NT2/D1 (cell line): ENCODE results near the gene SINHCAF.

ENCODE experiments used
- YY1 ChIP-seq: IDR thresholded peaks from 2 replicates; pipeline ENCODE4 v1.6.1; 2011; ENCODE audit not compliant: insufficient read length, insufficient read depth
- ZNF274 ChIP-seq: IDR thresholded peaks from 2 replicates; pipeline ENCODE4 v1.6.1; 2011; ENCODE audit warnings: mild to moderate bottlenecking, low read depth, low read length

DNA sequence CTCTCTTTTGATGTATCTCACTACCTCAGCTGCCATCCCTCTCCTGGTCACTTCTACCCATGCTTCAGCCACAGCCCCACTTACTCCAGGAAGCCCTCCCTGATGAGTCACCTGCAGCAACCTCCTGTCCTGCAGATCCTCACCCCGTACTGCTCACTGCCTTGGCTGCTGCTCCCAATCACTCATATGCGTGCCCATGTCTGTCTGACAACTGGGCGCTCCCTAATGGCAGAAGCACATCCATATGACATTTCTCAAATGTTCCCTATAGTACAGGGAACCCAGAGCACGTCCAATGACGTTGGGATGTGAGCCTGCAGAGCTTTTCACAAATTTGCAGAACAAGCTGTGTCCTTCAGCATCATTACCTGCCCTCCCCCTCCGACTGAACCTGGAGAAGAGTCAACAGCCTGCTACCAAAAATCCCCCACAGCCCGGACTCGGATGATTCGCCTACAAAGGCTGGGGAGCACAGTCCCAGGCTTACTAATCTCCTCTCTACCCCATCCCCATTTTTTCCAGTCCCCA lies 90.0 kb downstream of the SINHCAF start:
- no peak for TF ChIP-seq ZNF274
- TF ChIP-seq YY1: no peak
